Calu3 (cell line): ENCODE results near the gene PRR14. TPM values are rescaled to one million over a fixed set of nuclear protein-coding genes. Genes with fewer than 3 reads are reported as not detected.

Experiments
- BruUV-seq: library from RNA; stranded (reverse); fragments of 400-500 nt; replicated peaks from 2 replicates; lab custom pipeline; 2021; lab: Mats Ljungman, UMichigan
- CTCF ChIA-PET: fragments of 300-600 bp; sonication (Branson Sonifier 250); formaldehyde crosslinking; loops from one replicate; lab custom pipeline; 2022; ENCODE audit warnings: antibody characterized with exemption; lab: Charles Lee
- DNase-seq: peaks from one replicate; pipeline ENCODE4 v3.0.0; 2022
- H3K27ac Mint-ChIP-seq: one replicate; pipeline ENCODE4 v1.8.0; 2022; ENCODE audit warnings: mixed read lengths; ENCODE audit not compliant: unreplicated experiment
- H3K27me3 Mint-ChIP-seq: one replicate; pipeline ENCODE4 v1.8.0; 2022; ENCODE audit warnings: mixed read lengths; ENCODE audit not compliant: unreplicated experiment
- H3K36me3 Mint-ChIP-seq: one replicate; pipeline ENCODE4 v1.8.0; 2022; ENCODE audit warnings: mild to moderate bottlenecking, moderate library complexity, mixed read lengths; ENCODE audit not compliant: insufficient read depth, unreplicated experiment
- H3K4me1 Mint-ChIP-seq: one replicate; pipeline ENCODE4 v1.8.0; 2022; ENCODE audit warnings: mild to moderate bottlenecking, low read depth, mixed read lengths; ENCODE audit not compliant: unreplicated experiment
- H3K4me3 Mint-ChIP-seq: one replicate; pipeline ENCODE4 v1.8.0; 2022; ENCODE audit warnings: mild to moderate bottlenecking, low read depth, moderate library complexity, mixed read lengths; ENCODE audit not compliant: unreplicated experiment
- H3K9me3 Mint-ChIP-seq: one replicate; pipeline ENCODE4 v1.8.0; 2022; ENCODE audit warnings: low read depth, mixed read lengths; ENCODE audit not compliant: unreplicated experiment
- intact Hi-C: fragments of 100-400 bp; cut with micrococcal nuclease; formaldehyde crosslinking; loops from one replicate; pipeline ENCODE4 v1.10.0; 2022; ENCODE audit not compliant: unreplicated experiment
- total RNA-seq: library from RNA; stranded (reverse); gene quantifications from 2 replicates; pipeline ENCODE4 v1.2.3, GENCODE V29; 2022
- TF ChIP-seq, protein P1 (sequence below): fragments of 200-600 bp; IDR thresholded peaks from one replicate; pipeline ENCODE4 v1.8.0; 2022; ENCODE audit warnings: antibody characterized with exemption; ENCODE audit not compliant: unreplicated experiment

The PRR14 gene
- total RNA-seq, 1 experiment from 2014 or later, result 47.4 TPM

DNA sequence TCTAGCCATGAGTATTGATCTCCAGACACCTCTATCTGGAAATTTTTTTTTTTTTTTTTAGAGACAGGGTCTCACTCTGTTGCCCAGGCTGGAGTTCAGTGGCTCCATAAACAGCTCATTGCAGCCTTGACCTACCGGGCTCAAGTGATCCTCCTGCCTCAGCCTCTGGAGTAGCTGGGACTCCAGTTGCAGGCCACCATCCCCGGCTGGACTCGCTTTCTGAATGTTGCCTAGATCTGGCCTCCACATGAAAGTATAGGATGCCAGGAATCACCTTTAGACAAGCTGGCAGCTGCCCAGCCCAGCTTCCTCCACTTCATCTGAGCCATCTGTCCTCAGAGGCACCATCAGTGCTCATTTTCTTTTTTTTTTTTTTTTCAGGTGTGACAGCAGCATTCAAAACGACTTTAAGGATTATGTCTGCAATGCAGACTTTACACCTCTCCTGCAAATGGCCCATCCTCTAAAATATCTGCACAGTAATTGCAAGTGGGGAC, 6.4 kb upstream of the PRR14 start:
- no TSS peak for BruUV-seq
- Mint-ChIP-seq H3K27ac (no peak overlapping the region), H3K36me3 (no peaks in the 10 kb centered on the region)

DNA sequence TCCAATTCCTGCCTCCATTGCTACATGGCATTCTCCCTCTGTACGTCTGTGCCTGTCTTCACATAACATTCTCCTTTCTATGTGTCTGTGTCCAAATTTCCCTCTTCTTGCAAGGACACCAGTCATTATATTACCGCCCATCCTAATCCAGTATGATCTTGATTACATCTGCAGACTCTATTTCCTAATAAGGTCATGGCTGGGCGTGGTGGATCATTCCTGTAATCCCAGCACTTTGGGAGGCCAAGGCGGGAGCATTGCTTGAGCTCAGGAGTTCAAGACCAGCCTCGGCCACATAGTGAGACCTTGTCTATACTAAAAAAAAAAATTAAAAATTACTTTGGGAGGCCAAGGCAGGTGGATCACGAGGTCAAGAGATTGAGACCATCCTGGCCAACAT, 5.0 kb upstream of the PRR14 start:
- no TSS peak for BruUV-seq
- Mint-ChIP-seq H3K27ac (no peak overlapping the region), H3K36me3 (peaks cover 9% of the 10 kb centered on the region), H3K27me3 (no peaks in the 10 kb centered on the region), H3K4me1 (no peaks in the 10 kb centered on the region), H3K4me3 (no peak overlapping the region), H3K9me3 (no peaks in the 10 kb centered on the region)
- no peak for DNase-seq
- TF ChIP-seq, protein P1, sequence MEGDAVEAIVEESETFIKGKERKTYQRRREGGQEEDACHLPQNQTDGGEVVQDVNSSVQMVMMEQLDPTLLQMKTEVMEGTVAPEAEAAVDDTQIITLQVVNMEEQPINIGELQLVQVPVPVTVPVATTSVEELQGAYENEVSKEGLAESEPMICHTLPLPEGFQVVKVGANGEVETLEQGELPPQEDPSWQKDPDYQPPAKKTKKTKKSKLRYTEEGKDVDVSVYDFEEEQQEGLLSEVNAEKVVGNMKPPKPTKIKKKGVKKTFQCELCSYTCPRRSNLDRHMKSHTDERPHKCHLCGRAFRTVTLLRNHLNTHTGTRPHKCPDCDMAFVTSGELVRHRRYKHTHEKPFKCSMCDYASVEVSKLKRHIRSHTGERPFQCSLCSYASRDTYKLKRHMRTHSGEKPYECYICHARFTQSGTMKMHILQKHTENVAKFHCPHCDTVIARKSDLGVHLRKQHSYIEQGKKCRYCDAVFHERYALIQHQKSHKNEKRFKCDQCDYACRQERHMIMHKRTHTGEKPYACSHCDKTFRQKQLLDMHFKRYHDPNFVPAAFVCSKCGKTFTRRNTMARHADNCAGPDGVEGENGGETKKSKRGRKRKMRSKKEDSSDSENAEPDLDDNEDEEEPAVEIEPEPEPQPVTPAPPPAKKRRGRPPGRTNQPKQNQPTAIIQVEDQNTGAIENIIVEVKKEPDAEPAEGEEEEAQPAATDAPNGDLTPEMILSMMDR, result no peak
- CTCF ChIA-PET, result interaction anchor here (0.6 to 1.6 kb wide), 3 partner anchors 12 to 207 kb away, joined by 3 to 5 read pairs (median 3); no protein-coding TSS in a partner anchor
- intact Hi-C loops, result no loop called here

More for the DNA sequence above, 6.4 kb upstream of the PRR14 start:
- Mint-ChIP-seq H3K27me3 (no peaks in the 10 kb centered on the region), H3K9me3 (no peaks in the 10 kb centered on the region), H3K4me1 (no peaks in the 10 kb centered on the region), H3K4me3 (no peak overlapping the region)
- DNase-seq, result no peak
- intact Hi-C loops, result no loop called here
- TF ChIP-seq, protein P1, result no peak
- CTCF ChIA-PET, result interaction anchor here (0.6 to 1.6 kb wide), 2 partner anchors 11 to 123 kb away, joined by 3 to 5 read pairs; no protein-coding TSS in a partner anchor

DNA sequence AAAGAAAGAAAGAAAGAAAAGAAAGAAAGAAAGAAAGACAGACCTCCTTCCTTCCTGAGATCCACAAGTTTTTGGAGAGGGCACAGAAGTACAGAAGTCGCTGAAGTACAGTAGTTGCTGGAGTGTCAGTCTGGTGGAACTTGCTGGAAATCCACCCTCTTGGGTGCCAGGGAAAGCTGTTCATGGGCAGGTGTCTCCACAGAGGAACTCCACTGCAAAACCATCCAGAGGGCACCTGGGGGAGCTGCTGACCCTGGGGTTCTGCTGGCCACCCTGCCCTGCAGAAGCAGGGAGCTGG, 3.5 kb upstream of the PRR14 start:
- TF ChIP-seq, protein P1, result no peak
- BruUV-seq, result no TSS peak
- CTCF ChIA-PET, result interaction anchor here (0.6 kb wide), 1 partner anchor 18 kb away, joined by 4 read pairs; no protein-coding TSS in a partner anchor
- peaks cover 6% of the 10 kb centered on the region for H3K4me1 Mint-ChIP-seq
- H3K27ac Mint-ChIP-seq, result no peak overlapping the region
- intact Hi-C loops, result no loop called here
- peaks cover 24% of the 10 kb centered on the region for H3K36me3 Mint-ChIP-seq
- H3K9me3 Mint-ChIP-seq, result no peaks in the 10 kb centered on the region
- no peaks in the 10 kb centered on the region for H3K27me3 Mint-ChIP-seq
- DNase-seq, result no peak
- H3K4me3 Mint-ChIP-seq, result no peak overlapping the region

DNA sequence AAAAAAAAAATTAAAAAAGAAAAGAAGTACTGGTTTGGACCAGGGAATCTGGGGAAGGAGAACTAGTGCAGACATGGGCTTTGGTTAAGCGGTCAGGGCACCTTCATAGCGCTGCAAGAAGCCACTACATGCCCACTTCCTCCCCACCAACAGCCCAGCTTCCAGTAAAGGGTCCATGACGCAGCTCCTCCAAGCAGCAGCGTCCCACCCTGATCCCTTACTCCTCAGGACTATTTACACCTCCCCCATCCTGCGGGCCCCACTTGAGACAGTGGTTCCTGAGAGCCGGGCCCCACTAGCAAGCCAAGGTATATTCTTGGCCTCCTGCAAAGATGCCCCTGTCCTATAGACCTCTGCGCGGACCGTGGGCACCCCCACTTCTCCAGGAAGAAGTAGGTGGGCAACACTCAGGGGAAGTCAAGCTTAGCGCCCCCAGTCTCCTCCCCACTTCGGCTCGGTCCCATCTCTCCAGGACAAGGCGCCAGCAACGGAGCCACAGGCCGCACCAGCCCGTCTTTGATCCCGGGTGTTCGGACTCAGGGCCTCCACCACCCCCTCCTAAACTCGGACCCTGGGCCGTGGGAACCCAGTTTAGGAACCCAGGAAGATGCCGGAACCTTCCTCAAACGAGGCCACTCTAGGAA, 913 bp upstream of the PRR14 start:
- BruUV-seq, result no TSS peak
- CTCF ChIA-PET, result interaction anchor here (0.6 to 1.7 kb wide), 13 partner anchors 8 to 860 kb away, joined by 3 to 8 read pairs (median 4); partner anchors contain the start of genes DCTPP1, ZNF48 and ZNF689
- no peak for DNase-seq
- peak overlapping the region; percentile 96 for H3K4me3 Mint-ChIP-seq
- intact Hi-C loops, result no loop called here
- peaks cover 33% of the 10 kb centered on the region for H3K36me3 Mint-ChIP-seq
- no peaks in the 10 kb centered on the region for H3K9me3 Mint-ChIP-seq
- no peaks in the 10 kb centered on the region for H3K27me3 Mint-ChIP-seq
- TF ChIP-seq, protein P1, result no peak
- peaks cover 12% of the 10 kb centered on the region for H3K4me1 Mint-ChIP-seq
- H3K27ac Mint-ChIP-seq, result peak overlapping the region; percentile 94
